Ecto neural progenitor cell (in vitro differentiated cells): Measurements from ENCODE around the gene REG3G.
"Not testable (repeated sequence)": the region's sequence is repeated elsewhere in the genome, so short reads cannot be mapped to it uniquely, and the experiment has no call there.

ENCODE experiments used
- DNase-seq: peaks from one replicate; pipeline ENCODE4 v3.0.0-alpha.2; 2018; ENCODE audit warnings: low spot score

The REG3G gene

GRCh38 chr2:79026061-79026460 is 559 bp downstream of the REG3G start:
- no peak for DNase-seq

GRCh38 chr2:79039944-79040343 is 14.4 kb downstream of the REG3G start:
- DNase-seq = no peak

- no peak for DNase-seq
Measured at GRCh38 chr2:79041032-79041448, 15.5 kb downstream of the REG3G start.

- not testable (repeated sequence) for DNase-seq
Measured at GRCh38 chr2:79053486-79053885, 28.0 kb downstream of the REG3G start.

- not testable (repeated sequence) for DNase-seq
Measured at GRCh38 chr2:79054769-79055168, 29.3 kb downstream of the REG3G start.

- DNase-seq = no peak
Measured at GRCh38 chr2:79065201-79065600, 39.7 kb downstream of the REG3G start.

- DNase-seq = no peak
Measured at GRCh38 chr2:79071078-79071477, 45.6 kb downstream of the REG3G start.
